K562 (cell line): ENCODE results near the gene ADGRB3. TPM values are rescaled to one million over a fixed set of nuclear protein-coding genes. Genes with fewer than 3 reads are reported as not detected.

Experiments used
- BRD9 ChIP-seq: fragments of 450-650 bp; IDR thresholded peaks from 2 replicates; pipeline ENCODE4 v1.6.1; 2018; ENCODE audit warnings: low read depth; ENCODE audit not compliant: partially characterized antibody
- ETS2 ChIP-seq: IDR thresholded peaks from 2 replicates; pipeline ENCODE4 v1.6.1; 2016; ENCODE audit warnings: borderline replicate concordance, missing genetic modification characterization, mild to moderate bottlenecking, moderate library complexity, missing compliant biosample characterization; ENCODE audit not compliant: poor library complexity, severe bottlenecking
- GATA2 ChIP-seq: sonication (generic); formaldehyde crosslinking; IDR thresholded peaks from 2 replicates; pipeline ENCODE4 v1.4.0; 2020; ENCODE audit warnings: mild to moderate bottlenecking, missing genetic modification reagents
- HNRNPLL ChIP-seq: fragments of 200-400 bp; formaldehyde crosslinking; IDR thresholded peaks from 2 replicates; pipeline ENCODE4 v1.6.1; 2017; ENCODE audit warnings: low read length, low read depth, mild to moderate bottlenecking; ENCODE audit not compliant: poor library complexity, severe bottlenecking
- KLF16 ChIP-seq: IDR thresholded peaks from 2 replicates; pipeline ENCODE4 v1.6.1; 2016; ENCODE audit warnings: antibody characterized with exemption
- MCM2 ChIP-seq: fragments of 450-650 bp; IDR thresholded peaks from 2 replicates; pipeline ENCODE4 v1.6.1; 2017; ENCODE audit warnings: low read depth, mild to moderate bottlenecking
- PHB ChIP-seq: fragments of 250-450 bp; sonication (Bioruptor Pico); IDR thresholded peaks from 2 replicates; pipeline ENCODE4 v1.5.0; 2021
- PHB2 ChIP-seq: fragments of 450-650 bp; IDR thresholded peaks from 2 replicates; pipeline ENCODE4 v1.6.1; 2017; ENCODE audit warnings: low read depth
- PREB ChIP-seq: sonication (generic); formaldehyde crosslinking; IDR thresholded peaks from 2 replicates; pipeline ENCODE4 v1.8.1; 2023; ENCODE audit warnings: mild to moderate bottlenecking, missing genetic modification reagents
- PRPF4 ChIP-seq: fragments of 200-400 bp; formaldehyde crosslinking; IDR thresholded peaks from one replicate; pipeline ENCODE4 v1.6.1; 2017; ENCODE audit warnings: low read length, low read depth, mild to moderate bottlenecking; ENCODE audit not compliant: insufficient read depth, poor library complexity, severe bottlenecking
- SAFB ChIP-seq: fragments of 200-400 bp; formaldehyde crosslinking; IDR thresholded peaks from 2 replicates; pipeline ENCODE4 v1.6.1; 2017; ENCODE audit warnings: low read depth, low read length, borderline replicate concordance
- TBL1XR1 ChIP-seq, 2 experiments: IDR thresholded peaks; 2 replicates each; pipeline ENCODE4 v1.6.1; 2012; ENCODE audit warnings: improper control_type of control experiment in 2 of 2, low read length in 2 of 2, mild to moderate bottlenecking in 1 of 2
- TFAP4 ChIP-seq: sonication (generic); formaldehyde crosslinking; IDR thresholded peaks from 2 replicates; pipeline ENCODE4 v1.8.0; 2022; ENCODE audit warnings: missing genetic modification reagents, mild to moderate bottlenecking, moderate library complexity, borderline replicate concordance
- ZFP30 ChIP-seq: fragments of 250-450 bp; sonication (Bioruptor Pico); IDR thresholded peaks from 2 replicates; pipeline ENCODE4 v1.8.0; 2022; ENCODE audit warnings: moderate library complexity, mild to moderate bottlenecking, inconsistent platforms, borderline replicate concordance
- ZNF23 ChIP-seq: fragments of 250-450 bp; sonication (Bioruptor Pico); IDR thresholded peaks from 2 replicates; pipeline ENCODE4 v1.4.0; 2020; ENCODE audit warnings: mild to moderate bottlenecking
- ZNF764 ChIP-seq: fragments of 250-450 bp; sonication (Bioruptor Pico); IDR thresholded peaks from 2 replicates; pipeline ENCODE4 v1.4.0; 2020; ENCODE audit warnings: low read depth, mild to moderate bottlenecking, moderate library complexity
- polyA plus RNA-seq, 8 experiments: library from polyadenylated mRNA; depleted of rRNA in 4 of 8; stranded (reverse) in 5 of 8; unstranded in 3 of 8; fragments of >200 nt; fragmentation: Nextera tagmentation in 2 of 8; fragmentation: Illumina TruSeq in 1 of 8; extraction: Ambion mirVana in 2 of 8; extraction: Trizol in 1 of 8; gene quantifications; 2 replicates each; pipeline versions ENCODE4 v1.2.1 to v1.2.3, GENCODE V29; 2011 to 2014; ENCODE audit warnings: inconsistent platforms in 1 of 8, missing spikeins in 1 of 8
- total RNA-seq, 7 experiments: library from RNA; depleted of rRNA in 6 of 7; stranded (reverse); fragments of >200 nt in 6 of 7; fragmentation: Illumina TruSeq in 2 of 7; extraction: Trizol in 2 of 7; gene quantifications; 2 replicates each; pipeline versions ENCODE4 v1.2.1 to v1.2.3, GENCODE V29; 2011 to 2021; ENCODE audit warnings: low replicate concordance in 1 of 7
- TF ChIP-seq, protein P1 (sequence below): fragments of 250-450 bp; sonication (Bioruptor Pico); IDR thresholded peaks from 2 replicates; pipeline ENCODE4 v1.8.0; 2021; ENCODE audit warnings: moderate library complexity, mild to moderate bottlenecking, inconsistent platforms
- TF ChIP-seq, protein P2 (sequence below): fragments of 200-800 bp; sonication (Bioruptor generic); IDR thresholded peaks from 2 replicates; pipeline ENCODE4 v1.6.1; 2016; ENCODE audit warnings: missing genetic modification characterization, missing compliant biosample characterization

The ADGRB3 gene
- total and polyA plus RNA-seq, 9 of the 15 experiments (the other 6 are each of a cell fraction or from before 2014, with no cell fraction given): 0.90 to 7.8 (median 2.4) TPM

DNA sequence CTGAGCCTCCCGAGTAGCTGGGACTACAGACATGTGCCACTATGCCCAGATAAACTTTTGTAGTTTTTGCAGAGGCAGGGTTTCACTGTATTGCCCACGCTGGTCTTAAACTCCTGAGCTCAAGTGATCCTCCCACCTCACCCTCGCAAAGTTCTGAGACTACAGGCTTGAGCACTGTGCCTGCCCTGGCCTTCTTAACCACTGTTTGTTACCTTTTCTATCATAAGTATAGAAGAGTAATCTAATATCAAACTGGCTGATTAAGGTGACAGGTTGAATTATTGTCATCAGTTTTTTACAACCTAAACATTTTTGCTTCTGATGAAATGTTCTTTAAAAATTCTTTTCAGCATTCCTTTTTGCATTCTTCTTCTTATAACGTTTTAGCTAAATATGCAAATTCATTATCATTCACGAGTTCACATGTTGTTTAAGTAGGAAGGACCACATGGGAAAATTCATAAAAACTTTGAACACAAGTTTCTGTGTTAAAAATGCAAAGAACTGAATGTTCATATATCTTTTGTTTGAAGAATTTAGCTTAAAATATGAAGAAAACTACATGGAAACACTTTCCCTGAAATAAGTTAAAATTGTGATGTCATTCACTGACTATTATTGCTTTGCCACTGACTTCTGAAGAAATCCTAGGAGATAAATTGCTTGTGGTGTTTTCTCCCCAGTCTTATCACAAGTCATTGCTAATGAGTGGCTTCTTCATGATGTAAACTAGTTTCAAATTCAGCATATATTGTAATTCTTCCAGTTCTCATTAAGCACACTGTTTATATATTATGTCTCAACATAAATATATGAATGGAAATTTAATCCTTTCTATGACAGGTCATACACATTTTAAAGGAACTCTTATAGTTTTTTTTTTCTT, 106.7 kb downstream of the ADGRB3 start (continued):
- no peak for TF ChIP-seq HNRNPLL
- TF ChIP-seq, protein P1, sequence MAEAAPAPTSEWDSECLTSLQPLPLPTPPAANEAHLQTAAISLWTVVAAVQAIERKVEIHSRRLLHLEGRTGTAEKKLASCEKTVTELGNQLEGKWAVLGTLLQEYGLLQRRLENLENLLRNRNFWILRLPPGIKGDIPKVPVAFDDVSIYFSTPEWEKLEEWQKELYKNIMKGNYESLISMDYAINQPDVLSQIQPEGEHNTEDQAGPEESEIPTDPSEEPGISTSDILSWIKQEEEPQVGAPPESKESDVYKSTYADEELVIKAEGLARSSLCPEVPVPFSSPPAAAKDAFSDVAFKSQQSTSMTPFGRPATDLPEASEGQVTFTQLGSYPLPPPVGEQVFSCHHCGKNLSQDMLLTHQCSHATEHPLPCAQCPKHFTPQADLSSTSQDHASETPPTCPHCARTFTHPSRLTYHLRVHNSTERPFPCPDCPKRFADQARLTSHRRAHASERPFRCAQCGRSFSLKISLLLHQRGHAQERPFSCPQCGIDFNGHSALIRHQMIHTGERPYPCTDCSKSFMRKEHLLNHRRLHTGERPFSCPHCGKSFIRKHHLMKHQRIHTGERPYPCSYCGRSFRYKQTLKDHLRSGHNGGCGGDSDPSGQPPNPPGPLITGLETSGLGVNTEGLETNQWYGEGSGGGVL (CRISPR knock-in tag): no peak
- no peak for TF ChIP-seq GATA2 (CRISPR knock-in tag)
- no peak for TF ChIP-seq ZNF23 (CRISPR knock-in tag)
- no peak for TF ChIP-seq ZFP30 (CRISPR knock-in tag)
- no peak for TF ChIP-seq ZNF764 (CRISPR knock-in tag)
- no peak for TF ChIP-seq SAFB
- no peak for TF ChIP-seq PREB
- TF ChIP-seq, protein P2, sequence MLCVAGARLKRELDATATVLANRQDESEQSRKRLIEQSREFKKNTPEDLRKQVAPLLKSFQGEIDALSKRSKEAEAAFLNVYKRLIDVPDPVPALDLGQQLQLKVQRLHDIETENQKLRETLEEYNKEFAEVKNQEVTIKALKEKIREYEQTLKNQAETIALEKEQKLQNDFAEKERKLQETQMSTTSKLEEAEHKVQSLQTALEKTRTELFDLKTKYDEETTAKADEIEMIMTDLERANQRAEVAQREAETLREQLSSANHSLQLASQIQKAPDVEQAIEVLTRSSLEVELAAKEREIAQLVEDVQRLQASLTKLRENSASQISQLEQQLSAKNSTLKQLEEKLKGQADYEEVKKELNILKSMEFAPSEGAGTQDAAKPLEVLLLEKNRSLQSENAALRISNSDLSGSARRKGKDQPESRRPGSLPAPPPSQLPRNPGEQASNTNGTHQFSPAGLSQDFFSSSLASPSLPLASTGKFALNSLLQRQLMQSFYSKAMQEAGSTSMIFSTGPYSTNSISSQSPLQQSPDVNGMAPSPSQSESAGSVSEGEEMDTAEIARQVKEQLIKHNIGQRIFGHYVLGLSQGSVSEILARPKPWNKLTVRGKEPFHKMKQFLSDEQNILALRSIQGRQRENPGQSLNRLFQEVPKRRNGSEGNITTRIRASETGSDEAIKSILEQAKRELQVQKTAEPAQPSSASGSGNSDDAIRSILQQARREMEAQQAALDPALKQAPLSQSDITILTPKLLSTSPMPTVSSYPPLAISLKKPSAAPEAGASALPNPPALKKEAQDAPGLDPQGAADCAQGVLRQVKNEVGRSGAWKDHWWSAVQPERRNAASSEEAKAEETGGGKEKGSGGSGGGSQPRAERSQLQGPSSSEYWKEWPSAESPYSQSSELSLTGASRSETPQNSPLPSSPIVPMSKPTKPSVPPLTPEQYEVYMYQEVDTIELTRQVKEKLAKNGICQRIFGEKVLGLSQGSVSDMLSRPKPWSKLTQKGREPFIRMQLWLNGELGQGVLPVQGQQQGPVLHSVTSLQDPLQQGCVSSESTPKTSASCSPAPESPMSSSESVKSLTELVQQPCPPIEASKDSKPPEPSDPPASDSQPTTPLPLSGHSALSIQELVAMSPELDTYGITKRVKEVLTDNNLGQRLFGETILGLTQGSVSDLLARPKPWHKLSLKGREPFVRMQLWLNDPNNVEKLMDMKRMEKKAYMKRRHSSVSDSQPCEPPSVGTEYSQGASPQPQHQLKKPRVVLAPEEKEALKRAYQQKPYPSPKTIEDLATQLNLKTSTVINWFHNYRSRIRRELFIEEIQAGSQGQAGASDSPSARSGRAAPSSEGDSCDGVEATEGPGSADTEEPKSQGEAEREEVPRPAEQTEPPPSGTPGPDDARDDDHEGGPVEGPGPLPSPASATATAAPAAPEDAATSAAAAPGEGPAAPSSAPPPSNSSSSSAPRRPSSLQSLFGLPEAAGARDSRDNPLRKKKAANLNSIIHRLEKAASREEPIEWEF (CRISPR knock-in tag): no peak
- no peak for TF ChIP-seq KLF16
- TF ChIP-seq PHB (CRISPR knock-in tag): no peak
- TF ChIP-seq MCM2: no peak
- TF ChIP-seq TBL1XR1 (IDR thresholded peaks at IDR 0.05; ENCODE audit: low read length in 2 of 2): no peak
- no peak for TF ChIP-seq PRPF4
- no peak for TF ChIP-seq ETS2 (tag)
- no peak for TF ChIP-seq PHB2
- no peak for TF ChIP-seq BRD9
- no peak for TF ChIP-seq TFAP4 (CRISPR knock-in tag)
